Right atrium auricular region (tissue), 2 donors: Measurements from ENCODE around the gene POLR2E. TPM values are rescaled to one million over a fixed set of nuclear protein-coding genes. Genes with fewer than 3 reads are reported as not detected.
A peak's percentile ranks its signal among the peaks of the same experiment; 100 is the strongest.

Experiments
- DNase-seq: peaks from one replicate; pipeline ENCODE4 v3.0.0-alpha.2; 2019; ENCODE audit warnings: low spot score
- H3K27ac ChIP-seq, 2 donors: fragments of 200-600 bp; sonication (generic); 1 replicate in 1 of 2; 2 replicates in 1 of 2; pipeline ENCODE4 v1.5.1; 2016 to 2019
- H3K27me3 ChIP-seq, 2 donors: fragments of 200-600 bp; sonication (generic); one replicate each; pipeline versions ENCODE4 v1.5.1 to v1.6.0; 2017 to 2019
- H3K36me3 ChIP-seq: fragments of 200-600 bp; sonication (generic); one replicate; pipeline ENCODE4 v1.5.1; 2016
- H3K4me1 ChIP-seq, 2 donors: fragments of 200-600 bp; sonication (generic); one replicate each; pipeline versions ENCODE4 v1.5.1 to v1.6.0; 2017 to 2019
- H3K4me3 ChIP-seq, 2 donors: fragments of 200-600 bp; sonication (generic); 1 replicate in 1 of 2; 2 replicates in 1 of 2; pipeline ENCODE4 v1.5.1; 2017 to 2019; ENCODE audit warnings: mild to moderate bottlenecking in 1 of 2, moderate library complexity in 1 of 2
- H3K9me3 ChIP-seq, 2 donors: fragments of 200-600 bp; sonication (generic); one replicate each; pipeline ENCODE4 v1.5.1; 2019
- CTCF ChIP-seq, 2 donors: fragments of 200-600 bp; sonication (generic); IDR thresholded peaks; one replicate each; pipeline ENCODE4 v1.5.1; 2019; ENCODE audit warnings: antibody characterized with exemption in 2 of 2
- total RNA-seq, 2 donors: library from RNA; depleted of rRNA; stranded (reverse); fragments of >200 nt; gene quantifications; one replicate each; pipeline ENCODE4 v1.1.0, GENCODE V29; 2016

The POLR2E gene
- 100 to 1,000 TPM; 149 to 252 TPM for total RNA-seq

GRCh38 chr19:1094978-1095701, at the start of gene POLR2E:
POLR2E (minus strand) TSS chr19:1095375; CDS start chr19:1095315, 60 bp downstream.
- Histone ChIP-seq H3K4me1 (peaks cover 0 to 42% of the 10 kb centered on the region in 2 donors), H3K27me3 (no peaks in the 10 kb centered on the region), H3K36me3 (peaks cover 28% of the 10 kb centered on the region), H3K27ac (peak within 1 kb of the TSS; percentile 76 to 77), H3K9me3 (no peaks in the 10 kb centered on the region), H3K4me3 (peak within 1 kb of the TSS; percentile 91 to 98)
- TF ChIP-seq CTCF (IDR thresholded peaks at IDR 0.05): peak in 1 of 2 donors; percentile 10
- peak; percentile 99 for DNase-seq

- H3K4me3 ChIP-seq: no peak overlapping the region
- no peak for DNase-seq
- no peaks in the 10 kb centered on the region for H3K27me3 ChIP-seq
- no peak for TF ChIP-seq CTCF (IDR thresholded peaks at IDR 0.05)
- no peaks in the 10 kb centered on the region for H3K9me3 ChIP-seq
- peaks cover 0 to 7% of the 10 kb centered on the region in 2 donors for H3K4me1 ChIP-seq
- no peak overlapping the region for H3K27ac ChIP-seq
- peaks cover 37% of the 10 kb centered on the region for H3K36me3 ChIP-seq
Measured at GRCh38 chr19:1144741-1145140, 49.6 kb upstream of the POLR2E start.

DNA sequence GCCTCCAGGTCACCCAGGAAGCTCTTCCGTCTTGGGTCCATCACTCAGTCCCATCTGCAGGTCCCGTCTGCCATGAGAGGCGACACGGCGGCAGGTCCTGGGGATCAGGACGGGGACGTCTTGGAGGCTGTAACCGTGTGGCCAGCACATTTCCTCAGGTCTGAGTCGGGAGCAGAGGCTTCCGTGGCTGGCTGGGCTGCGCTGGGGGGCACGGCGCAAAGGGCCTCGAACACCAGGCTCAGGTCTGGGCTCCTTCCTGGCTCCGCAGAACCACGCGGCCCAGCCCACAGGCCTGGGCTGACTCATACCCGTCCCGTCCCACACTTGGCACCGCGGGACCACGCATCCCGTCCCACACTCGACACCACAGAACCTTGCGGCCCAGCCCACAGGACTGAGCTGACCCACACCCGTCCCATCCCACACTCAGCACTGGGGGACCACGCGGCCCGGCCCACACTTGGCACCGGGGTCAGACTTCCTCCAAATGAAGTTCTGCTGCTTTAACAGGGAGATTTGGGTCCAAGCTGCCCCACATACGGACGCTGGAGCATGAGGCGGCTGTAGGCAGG, 48.7 kb upstream of the POLR2E start:
- no peaks in the 10 kb centered on the region for H3K4me1 ChIP-seq
- no peak overlapping the region for H3K4me3 ChIP-seq
- no peak overlapping the region for H3K27ac ChIP-seq
- TF ChIP-seq CTCF (IDR thresholded peaks at IDR 0.05): no peak
- DNase-seq: no peak
- no peaks in the 10 kb centered on the region for H3K9me3 ChIP-seq
- peaks cover 37% of the 10 kb centered on the region for H3K36me3 ChIP-seq
- H3K27me3 ChIP-seq: no peaks in the 10 kb centered on the region

DNA sequence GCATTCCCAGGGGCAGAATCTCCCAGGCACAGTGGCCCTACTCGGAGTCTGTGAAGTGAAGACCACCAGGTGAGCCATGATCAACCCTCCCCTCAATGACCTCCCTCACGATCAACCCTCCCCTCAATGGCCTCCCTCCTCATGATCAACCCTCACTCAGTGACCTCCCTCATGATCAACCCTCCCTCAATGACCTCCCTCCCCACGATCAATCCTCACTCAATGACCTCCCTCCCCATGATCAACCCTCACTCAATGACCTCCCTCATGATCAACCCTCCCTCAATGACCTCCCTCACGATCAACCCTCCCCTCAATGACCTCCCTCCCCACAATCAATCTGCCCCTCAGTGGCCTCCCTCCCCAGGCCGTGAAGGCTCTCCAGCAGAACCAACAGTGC, 46.8 kb upstream of the POLR2E start:
- Histone ChIP-seq H3K27ac (no peak overlapping the region), H3K9me3 (no peaks in the 10 kb centered on the region), H3K4me1 (no peaks in the 10 kb centered on the region), H3K36me3 (peaks cover 26% of the 10 kb centered on the region), H3K4me3 (no peak overlapping the region), H3K27me3 (no peaks in the 10 kb centered on the region)
- DNase-seq: no peak
- TF ChIP-seq CTCF (IDR thresholded peaks at IDR 0.05): no peak

DNA sequence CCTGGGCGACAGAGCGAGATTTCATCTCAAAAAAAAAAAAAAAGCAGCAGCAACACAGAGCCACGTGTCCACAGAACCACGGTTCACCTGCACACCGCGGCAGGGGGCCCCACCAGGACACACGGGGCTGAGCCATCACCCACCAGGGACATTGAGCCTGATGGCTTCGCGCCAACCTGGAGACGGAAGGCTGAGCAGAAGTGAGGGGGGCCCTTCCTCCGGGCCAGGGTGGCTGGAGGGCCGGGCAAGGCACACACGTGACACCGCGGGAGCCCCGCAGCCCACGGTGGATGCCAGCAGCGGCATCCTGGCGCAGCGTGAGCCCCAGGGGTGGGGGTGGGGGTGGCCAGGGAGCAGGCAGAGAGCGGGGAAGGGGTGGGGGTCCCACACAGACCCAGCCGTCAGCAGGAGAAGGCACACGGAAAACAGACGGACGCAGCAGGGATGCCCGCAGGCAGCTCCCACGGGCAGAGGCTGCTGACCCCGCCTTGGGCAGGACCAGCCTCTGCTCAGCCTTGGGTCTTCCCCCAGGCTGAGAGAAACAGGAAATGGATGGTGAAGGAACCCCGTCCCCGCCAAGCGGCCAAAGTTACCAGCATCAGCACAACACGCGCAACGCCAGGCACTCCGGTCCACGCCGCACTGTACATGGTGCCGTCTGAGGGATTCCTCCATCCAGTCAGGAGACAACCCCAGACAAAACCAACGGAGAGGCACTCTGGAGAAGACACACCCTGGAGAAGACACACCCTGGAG, 45.3 kb upstream of the POLR2E start:
- no peak for DNase-seq
- Histone ChIP-seq H3K4me1 (peaks cover 0 to 14% of the 10 kb centered on the region in 2 donors), H3K27ac (no peak overlapping the region), H3K36me3 (peaks cover 18% of the 10 kb centered on the region), H3K27me3 (no peaks in the 10 kb centered on the region), H3K9me3 (no peaks in the 10 kb centered on the region), H3K4me3 (no peak overlapping the region)
- TF ChIP-seq CTCF (IDR thresholded peaks at IDR 0.05): no peak
